NCI-H526 (cell line): ENCODE results near the gene KIF5A.
"Not testable (repeated sequence)": the region's sequence is repeated elsewhere in the genome, so short reads cannot be mapped to it uniquely, and the experiment has no call there.

ENCODE experiments used
- DNase-seq, 2 experiments: peaks; one replicate each; lab custom pipeline; 2025; lab: John Stamatoyannopoulos, UW

KIF5A gene

DNA sequence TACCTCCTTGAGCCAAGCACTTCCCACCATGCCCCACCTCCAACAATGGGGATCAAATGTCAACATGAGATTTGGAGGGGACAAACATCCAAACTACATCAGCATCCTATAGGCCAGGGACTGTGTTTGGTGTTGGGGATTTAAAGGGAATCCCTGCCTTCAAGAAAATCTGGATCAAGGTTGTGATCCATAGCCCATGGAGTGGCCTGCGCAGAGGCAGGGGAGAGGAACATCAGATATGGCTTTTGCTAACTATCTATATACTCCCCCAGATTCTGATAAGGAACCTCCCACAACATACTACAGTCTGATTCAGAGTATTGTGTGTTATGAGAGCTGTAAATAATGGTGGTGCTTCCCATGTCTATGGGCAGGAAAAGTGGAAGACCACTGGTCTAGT, 5.1 kb downstream of the KIF5A start:
- no peak for DNase-seq

DNA sequence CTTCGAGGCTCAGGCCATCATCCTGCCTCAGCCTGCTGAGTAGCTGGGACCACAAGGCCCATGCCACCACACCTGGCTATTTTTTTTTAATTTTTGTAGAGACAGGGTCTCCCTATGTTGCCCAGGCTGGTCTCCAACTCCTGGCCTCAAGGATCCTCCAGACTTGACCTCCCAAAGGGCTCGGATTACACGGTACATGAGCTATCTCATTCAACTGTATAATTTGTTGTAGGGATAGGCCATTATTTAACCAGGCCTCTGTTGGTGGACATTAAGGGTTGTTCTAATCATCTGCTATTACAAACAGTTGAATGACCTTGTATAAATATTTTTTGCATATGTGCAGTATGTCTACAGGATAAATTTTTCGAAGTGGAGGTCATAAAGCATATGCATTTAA, 9.0 kb downstream of the KIF5A start:
- no peak for DNase-seq

DNA sequence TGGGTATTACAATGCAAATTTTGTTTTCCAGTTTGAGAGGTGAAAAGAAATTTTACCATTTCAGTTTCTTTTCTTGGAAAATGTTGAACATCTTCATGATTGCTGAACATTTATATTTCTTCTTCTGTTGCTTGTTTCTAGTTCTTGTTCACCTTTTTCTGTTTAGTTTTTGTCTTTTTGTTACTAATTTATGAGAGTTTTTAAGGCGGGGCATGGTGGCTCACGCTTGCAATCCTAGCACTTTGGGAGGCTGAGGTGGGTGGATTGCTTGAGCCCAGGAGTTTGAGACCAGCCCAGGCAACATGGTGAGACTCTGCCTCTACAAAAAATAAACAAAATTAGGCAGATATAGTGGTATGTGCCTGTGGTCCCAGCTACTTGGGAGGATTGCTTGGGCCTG, 10.7 kb downstream of the KIF5A start:
- no peak for DNase-seq

DNA sequence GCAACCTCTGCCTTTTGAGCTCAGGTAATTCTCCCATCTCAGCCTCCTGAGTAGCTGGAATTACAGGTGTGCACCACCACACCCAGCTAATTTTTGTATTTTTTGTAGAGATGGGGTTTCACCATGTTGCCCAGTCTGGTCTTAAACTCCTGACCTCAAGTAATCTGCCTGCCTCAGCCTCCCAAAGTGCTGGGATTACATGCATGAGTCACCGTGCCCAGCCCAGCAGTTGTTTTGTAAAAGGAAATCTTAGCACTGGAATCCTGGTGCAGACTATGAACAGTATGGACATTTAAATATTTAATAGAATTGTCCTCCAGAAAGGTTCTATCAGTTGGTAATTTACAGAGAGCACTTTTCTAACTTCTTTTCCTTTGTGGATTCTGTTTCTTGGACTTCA, 11.3 kb downstream of the KIF5A start:
- not testable (repeated sequence) for DNase-seq

DNA sequence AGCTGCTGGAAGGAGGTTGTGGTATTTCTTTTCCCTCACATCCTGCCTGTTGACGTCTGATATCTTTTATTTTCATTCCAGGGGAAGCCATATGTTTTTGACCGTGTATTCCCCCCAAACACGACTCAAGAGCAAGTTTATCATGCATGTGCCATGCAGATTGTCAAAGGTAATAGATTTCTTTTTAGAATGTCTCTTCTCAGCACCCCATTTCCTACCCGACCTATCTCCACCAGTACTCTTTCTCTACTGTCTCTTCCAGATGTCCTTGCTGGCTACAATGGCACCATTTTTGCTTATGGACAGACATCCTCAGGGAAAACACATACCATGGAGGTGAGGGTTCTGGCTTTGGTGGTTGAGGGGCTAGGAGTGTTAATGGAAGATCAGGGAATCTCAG, 13.5 kb downstream of the KIF5A start:
- no peak for DNase-seq

DNA sequence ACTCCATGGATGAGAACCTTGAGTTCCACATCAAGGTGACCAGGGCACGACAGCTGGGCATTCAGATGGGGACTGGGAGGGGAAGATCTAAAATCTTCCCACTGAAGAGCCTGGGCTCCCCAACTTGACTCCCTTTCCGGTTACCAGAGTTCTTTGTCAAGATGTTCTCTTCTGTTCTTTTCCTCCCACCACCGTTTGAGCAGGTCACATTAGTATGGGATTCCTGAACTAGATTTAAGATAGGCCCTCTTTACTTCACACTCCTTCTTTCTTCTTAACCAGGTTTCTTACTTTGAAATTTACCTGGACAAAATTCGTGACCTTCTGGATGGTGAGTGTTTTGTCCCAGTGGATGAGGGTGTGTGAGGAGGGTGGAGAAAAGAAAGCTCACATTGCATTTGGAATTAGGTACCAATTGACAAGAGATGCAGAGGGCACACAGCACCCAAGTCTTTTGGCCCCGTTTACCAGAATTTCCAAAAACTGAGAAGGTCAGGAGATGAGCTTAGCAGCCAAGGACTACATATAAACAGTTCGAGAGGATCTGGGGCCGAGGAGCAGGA, 14.4 kb downstream of the KIF5A start:
- no peak for DNase-seq

DNA sequence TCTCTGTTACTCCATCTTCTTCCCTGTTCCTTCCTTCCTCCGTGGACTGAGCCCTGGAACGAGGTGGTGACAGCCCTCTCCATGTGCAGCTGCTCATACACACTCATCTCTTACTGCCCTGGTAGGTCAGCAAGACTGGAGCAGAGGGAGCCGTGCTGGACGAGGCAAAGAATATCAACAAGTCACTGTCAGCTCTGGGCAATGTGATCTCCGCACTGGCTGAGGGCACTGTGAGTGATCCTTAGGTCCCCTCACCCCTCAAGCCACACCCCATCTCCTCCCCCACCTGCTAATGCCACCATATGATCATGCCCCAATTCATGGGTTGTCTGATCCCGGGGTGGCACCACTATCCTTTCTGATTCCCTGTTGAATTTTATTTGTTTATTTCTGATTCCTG, 19.0 kb downstream of the KIF5A start:
- no peak for DNase-seq

DNA sequence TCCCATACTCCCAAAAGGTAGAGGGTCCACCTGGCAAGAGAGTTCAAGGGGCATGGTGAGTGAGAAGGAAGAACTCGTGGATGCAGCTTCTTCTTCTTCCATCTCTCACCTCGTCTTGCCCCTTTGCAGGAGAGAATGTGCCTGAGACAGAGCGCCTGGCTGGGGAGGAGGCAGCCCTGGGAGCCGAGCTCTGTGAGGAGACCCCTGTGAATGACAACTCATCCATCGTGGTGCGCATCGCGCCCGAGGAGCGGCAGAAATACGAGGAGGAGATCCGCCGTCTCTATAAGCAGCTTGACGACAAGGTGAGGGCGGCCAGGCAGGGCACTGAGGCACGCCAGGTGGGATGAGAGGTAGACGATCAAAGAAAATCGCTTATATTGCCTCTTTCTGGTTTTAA, 20.0 kb downstream of the KIF5A start:
- DNase-seq: no peak

DNA sequence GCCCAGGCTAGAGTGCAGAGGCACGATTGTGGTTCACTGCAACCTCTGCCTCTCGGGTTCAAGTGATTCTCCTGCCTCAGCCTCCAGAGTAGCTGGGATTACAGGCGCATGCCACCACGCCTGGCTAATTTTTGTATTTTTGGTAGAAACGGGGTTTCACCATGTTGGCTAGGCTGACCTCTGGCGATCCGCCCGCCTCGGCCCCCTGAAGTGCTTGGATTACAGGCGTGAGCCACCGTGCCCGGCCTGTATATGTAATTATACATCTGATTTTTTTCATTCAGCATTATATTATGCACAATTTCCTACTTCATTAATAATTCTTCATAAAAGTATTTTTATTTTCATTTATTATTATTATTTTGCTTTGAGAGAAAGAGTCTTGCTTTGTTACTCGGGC, 20.6 kb downstream of the KIF5A start:
- DNase-seq: not testable (repeated sequence)

DNA sequence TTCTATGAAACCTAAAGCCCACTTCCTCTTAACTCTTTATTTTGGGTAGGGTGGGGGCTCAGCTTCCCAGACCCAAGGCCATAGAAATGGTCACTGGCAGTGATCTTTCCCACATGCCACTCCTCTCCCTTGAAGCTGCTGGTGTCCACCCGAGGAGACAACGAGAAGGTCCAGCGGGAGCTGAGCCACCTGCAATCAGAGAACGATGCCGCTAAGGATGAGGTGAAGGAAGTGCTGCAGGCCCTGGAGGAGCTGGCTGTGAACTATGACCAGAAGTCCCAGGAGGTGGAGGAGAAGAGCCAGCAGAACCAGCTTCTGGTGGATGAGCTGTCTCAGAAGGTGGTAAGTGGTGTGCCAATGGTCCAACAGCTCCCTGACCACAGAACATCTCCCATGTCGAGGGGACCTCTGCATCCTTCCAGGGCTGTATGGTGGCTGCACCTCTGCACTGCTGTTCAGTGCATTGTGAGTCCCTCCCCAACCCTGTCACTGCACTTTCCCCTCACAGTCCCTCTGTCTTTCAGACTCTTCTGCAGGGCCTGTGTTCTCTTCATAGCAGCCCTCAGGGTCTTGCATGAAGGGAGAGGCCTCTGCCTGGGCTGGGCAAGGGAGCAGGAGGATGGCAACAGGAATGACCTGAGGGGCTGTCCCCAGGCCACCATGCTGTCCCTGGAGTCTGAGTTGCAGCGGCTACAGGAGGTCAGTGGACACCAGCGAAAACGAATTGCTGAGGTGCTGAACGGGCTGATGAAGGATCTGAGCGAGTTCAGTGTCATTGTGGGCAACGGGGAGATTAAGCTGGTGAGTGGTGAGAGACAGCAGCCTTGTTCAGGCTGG, 22.3 kb downstream of the KIF5A start:
- no peak for DNase-seq

DNA sequence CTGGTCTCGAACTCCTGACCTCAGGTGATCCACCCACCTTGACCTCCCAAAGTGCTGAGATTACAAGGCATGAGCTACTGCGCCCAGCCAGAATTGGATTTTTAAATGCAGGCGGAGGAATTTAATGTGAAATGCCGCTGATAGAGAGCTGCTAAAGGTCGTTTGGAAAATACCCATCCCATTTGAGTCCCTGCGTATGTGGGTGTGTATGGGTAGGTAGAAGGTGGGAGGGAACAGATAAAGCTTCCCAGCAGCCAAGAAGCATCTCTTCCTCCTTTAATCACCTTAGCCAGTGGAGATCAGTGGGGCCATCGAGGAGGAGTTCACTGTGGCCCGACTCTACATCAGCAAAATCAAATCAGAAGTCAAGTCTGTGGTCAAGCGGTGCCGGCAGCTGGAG, 25.0 kb downstream of the KIF5A start:
- DNase-seq: no peak

DNA sequence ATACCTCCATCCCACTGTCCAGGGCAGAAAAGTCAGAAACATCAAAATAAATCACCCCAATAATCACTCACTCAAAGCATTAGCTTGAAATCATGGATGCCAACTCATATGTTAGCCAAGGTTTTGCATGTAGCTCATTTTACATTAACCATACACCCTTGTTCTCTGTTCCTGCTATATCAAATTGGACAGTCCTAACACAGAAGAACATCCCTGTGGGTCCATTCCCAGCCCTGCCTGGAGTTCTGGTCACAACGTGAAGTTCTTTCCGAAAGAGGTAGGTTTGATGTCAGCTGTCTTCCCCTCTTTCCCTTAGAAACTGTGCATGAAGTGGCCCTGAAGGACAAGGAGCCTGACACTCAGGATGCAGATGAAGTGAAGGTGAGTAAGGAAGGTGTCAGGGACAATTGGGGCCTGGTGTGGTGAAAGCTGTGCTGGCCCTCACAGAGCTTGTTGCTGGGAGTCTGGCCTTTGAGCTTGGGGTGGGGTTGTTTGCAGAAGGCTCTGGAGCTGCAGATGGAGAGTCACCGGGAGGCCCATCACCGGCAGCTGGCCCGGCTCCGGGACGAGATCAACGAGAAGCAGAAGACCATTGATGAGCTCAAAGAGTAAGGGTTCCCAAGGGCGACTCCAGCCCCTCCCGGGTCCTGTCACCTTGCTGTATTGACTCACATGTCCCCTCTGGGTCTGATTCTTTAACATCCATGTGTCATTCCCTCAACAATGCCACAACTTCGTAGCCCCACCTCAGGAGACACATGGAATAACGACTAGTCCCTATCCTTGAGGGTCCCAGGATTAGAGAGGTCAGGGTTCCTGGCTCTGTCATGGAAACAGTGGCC, 26.1 kb downstream of the KIF5A start:
- no peak for DNase-seq

DNA sequence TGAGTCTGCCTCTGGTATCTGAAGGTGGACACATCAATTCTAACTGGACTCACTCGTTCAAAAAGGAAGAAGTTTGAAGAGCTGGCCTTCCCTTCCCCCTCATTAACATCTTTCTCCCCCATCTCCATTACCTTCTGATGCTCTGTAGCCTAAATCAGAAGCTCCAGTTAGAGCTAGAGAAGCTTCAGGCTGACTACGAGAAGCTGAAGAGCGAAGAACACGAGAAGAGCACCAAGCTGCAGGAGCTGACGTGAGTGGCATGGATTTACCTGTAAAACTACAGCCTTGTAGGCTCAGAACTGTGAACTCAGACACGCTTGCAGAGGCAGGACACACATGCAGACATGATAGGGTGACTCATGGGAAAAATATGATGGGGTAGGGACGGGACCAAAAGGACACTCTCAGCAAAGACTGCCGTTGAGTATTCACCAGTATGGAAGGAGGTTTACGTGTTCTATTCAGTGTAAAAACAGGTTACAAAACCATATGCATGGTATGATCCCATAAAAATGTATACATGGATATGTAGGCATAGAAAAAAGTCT, 26.8 kb downstream of the KIF5A start:
- DNase-seq: no peak

DNA sequence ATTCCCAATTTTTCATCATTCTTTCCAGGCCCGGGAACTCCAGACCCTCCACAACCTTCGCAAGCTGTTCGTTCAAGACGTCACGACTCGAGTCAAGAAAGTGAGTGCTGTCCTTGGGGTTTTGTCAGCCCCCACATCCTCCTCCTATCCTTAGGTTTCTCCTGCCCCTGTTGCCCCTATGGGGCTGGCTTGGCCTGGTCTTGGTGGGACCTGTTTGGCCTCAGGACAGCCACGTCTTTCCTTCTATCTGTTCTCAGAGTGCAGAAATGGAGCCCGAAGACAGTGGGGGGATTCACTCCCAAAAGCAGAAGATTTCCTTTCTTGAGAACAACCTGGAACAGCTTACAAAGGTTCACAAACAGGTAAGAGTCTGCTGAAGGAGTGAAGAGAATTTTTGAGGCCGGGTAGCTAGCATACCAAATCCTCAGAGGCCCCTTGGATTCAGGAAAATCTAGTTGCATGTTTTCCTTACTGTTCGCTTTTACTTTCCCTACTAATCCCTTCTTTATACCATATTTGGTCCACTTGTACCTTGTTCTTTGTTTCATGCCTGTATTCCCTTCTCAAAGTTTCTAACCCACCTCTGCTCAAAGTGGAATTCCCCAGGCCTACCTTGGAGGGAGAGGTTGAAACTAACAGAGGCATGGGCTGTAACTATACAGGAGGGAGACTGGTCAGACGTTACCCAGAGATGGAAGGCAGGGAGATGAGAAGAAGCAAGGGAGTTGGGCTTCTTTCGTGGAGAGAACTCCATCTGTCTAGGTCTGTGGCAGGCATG, 28.3 kb downstream of the KIF5A start:
- DNase-seq: no peak

DNA sequence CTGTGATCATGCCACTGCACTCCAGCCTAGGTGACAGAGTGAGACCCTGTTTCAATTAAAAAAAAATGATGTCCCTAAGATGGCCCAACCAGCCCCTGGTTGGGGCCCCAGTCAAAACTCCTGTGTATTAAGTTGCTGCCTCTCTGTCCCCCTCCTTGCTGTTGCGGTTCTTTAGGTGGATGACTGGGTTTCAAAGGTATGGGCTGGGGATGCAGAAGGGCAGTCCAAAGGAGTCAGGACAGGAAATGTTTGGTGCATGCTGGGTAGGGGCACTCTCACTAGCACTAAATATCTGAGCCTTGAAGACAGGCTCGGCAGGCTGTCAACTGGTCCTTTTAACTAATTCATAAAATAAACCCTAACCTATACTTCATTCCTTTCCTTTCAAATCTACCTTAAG, 29.2 kb downstream of the KIF5A start:
- no peak for DNase-seq

DNA sequence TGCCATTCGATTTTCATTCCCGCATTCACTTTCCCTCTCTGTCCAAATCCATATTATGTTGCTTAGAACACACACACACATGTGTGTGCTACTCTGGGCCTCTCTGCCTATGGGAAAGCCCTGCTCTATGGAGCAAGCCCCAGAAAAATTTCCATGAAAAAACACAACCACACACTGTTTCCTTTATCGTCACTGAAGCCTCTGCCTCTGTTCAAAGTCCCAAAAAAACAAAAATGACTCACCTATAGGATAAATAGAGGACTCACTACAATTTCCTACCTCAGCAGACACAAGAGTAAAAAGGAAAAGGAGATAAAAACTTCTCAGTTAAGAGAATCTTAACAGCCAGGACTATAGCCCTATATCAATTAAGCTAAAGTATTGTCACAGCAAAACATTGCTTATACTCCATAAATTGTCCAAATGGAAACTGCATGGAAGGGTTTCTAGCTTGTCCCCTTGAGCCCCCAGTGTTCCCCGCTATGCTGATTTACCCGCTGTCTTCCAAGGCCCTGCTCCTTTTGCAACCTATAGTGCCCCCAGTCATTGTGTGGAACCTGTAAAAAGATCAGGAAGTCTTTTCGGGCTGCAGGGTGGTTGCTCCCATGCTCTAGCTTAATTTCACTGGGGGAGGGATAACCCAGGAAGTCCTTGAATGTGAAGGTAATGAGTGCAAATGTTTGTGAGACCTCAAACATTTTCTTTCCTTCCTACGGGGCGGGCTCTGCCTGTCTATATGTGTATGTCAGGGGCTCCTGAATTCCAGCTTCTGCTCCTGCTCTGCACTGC, 30.0 kb downstream of the KIF5A start:
- no peak for DNase-seq

DNA sequence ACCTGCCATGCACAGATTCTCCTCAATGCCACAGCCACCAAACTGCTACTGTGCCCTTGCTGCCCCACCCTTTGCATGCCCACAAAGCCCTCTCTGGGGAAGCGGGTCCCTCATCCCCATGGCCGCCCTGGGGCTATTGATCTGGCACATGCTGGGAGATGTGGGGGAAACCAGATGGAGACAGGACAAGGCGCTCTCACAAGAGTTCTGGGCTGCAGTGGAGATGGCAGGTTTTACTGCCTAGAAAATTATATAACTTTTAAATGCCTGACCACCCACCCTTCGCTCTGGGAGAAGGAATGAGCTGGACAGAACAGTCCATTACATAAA, 30.6 kb downstream of the KIF5A start:
- no peak for DNase-seq

DNA sequence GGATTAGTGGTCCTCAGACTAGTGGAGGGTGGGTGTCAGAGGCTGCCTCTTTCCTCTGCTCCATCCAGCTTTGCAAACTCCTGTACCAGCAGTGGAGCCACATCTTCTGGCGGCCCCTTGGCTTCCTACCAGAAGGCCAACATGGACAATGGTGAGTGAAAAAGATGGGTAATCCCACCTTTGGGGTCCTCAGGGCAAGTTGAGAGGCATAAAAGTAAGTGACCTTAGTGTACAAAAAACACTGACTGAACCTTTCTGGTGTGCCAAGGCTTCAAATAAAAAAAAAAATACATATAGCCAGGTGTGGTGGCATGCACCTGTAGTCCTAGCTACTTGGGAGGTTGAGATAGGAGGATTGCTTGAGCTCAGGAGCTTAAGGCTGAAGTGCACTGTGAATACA, 32.0 kb downstream of the KIF5A start:
- no peak for DNase-seq

DNA sequence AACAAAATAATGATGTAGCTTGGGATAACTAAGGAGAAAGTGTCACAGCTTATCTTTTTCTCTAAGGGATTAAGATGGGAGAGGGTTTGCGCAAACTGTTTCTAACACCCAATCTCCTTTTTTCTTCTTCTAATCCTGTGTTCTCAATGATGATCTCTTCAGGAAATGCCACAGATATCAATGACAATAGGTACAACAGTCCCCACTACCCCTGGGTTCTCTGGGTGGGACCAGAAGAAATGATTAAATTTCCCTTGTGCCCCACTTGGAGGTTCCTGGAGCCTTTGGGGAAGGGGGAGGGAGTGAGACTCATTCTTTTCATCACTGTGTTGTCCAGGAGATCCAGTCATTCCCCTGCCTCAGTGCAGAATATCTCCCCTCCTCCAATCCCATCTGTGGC, 32.6 kb downstream of the KIF5A start:
- no peak for DNase-seq

DNA sequence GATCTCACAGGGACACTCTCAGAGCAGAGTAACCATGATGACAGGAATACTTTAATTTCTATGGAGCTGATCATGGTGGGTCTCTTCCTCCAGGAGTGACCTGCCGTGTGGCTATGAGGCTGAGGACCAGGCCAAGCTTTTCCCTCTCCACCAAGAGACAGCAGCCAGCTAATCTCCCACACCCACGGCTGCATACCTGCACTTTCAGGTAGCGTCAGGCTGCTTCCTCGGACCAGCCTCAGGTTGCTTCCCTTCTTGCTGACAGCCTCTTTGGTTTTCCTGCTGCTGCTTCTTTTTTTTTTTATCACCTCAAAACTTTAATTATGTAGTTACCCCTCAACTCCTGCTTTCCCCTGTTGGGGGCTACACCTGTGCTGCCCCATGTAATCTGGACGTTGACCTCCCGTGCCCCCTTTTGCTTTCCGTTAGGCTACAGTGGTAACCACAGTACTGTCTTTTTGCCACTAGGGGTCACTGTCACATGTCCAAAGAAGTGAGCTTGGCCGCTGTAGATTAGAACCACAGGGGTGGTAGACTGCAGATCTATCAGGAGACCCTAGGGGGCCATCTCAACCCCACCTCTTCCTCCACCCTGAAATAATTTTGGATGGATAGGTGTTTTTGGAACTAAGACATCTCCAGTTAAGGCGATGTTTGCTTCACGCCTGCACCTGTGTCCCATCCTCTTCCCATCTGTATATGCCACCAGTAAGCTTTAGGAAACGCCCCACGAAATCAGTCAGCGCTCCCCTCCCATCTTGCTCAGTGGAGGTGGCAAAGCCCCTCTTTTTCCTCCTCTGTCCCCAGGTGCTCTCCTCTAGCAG, 33.4 kb downstream of the KIF5A start:
- peak; percentile 57 to 88 for DNase-seq
